ENCODE results near the gene TMEM176A. TPM values are rescaled to one million over a fixed set of nuclear protein-coding genes. Genes with fewer than 3 reads are reported as not detected.
"Not testable (repeated sequence)": the region's sequence is repeated elsewhere in the genome, so short reads cannot be mapped to it uniquely, and the experiment has no call there.

TMEM176A gene
- total RNA-seq, 2 donors from 2014 or later = 7.6 to 27.5 TPM

- Histone ChIP-seq H3K4me3 (no peak overlapping the region), H3K36me3 (replicated peaks in 1 of 2; ENCODE audit: insufficient read depth in 1 of 2, low read depth in 2 of 2) (no peaks in the 10 kb centered on the region), H3K9me3 (peaks cover 0 to 3% (median 0%) of the 10 kb centered on the region in 3 donors), H3K4me1 (peaks cover 4% of the 10 kb centered on the region), H3K27ac (no peak overlapping the region), H3K27me3 (no peaks in the 10 kb centered on the region)
- no peak for DNase-seq
- intact Hi-C loops (cut with DNase I) = no loop called here
- ATAC-seq = no peak
- TF ChIP-seq, protein P1, sequence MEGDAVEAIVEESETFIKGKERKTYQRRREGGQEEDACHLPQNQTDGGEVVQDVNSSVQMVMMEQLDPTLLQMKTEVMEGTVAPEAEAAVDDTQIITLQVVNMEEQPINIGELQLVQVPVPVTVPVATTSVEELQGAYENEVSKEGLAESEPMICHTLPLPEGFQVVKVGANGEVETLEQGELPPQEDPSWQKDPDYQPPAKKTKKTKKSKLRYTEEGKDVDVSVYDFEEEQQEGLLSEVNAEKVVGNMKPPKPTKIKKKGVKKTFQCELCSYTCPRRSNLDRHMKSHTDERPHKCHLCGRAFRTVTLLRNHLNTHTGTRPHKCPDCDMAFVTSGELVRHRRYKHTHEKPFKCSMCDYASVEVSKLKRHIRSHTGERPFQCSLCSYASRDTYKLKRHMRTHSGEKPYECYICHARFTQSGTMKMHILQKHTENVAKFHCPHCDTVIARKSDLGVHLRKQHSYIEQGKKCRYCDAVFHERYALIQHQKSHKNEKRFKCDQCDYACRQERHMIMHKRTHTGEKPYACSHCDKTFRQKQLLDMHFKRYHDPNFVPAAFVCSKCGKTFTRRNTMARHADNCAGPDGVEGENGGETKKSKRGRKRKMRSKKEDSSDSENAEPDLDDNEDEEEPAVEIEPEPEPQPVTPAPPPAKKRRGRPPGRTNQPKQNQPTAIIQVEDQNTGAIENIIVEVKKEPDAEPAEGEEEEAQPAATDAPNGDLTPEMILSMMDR (IDR thresholded peaks at IDR 0.05) = no peak
- TF ChIP-seq POLR2A (IDR thresholded peaks at IDR 0.05) = no peak
Observed at GRCh38 chr7:150766334-150766709, 34.2 kb upstream of the TMEM176A start.

DNA sequence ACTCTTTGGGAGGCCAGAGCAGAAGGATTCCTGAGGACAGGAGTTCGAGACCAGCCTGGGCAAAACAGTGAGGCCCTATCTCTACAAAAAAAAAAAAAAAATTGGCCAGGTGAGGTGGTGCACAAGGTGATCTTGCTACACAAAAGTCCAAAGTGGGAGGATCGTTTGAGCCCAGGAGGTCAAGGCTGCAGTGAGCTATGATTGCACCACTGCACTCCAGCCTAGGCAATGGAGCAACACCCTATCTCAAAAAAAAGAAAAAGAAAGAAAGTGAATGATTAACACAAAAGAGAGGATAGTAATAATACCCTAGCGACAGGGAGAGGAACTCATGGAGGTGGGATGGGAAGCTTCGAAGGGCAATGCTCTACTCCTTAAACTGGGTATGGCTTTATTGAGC is 30.8 kb upstream of the TMEM176A start:
- Histone ChIP-seq H3K4me3 (no peak overlapping the region), H3K9me3 (peaks cover 0 to 3% (median 0%) of the 10 kb centered on the region in 3 donors), H3K4me1 (peaks cover 4% of the 10 kb centered on the region), H3K27me3 (no peaks in the 10 kb centered on the region), H3K36me3 (replicated peaks in 1 of 2; ENCODE audit: insufficient read depth in 1 of 2, low read depth in 2 of 2) (no peaks in the 10 kb centered on the region), H3K27ac (no peak overlapping the region)
- no peak for TF ChIP-seq POLR2A (IDR thresholded peaks at IDR 0.05)
- TF ChIP-seq, protein P1 (IDR thresholded peaks at IDR 0.05) = no peak
- DNase-seq = no peak
- no peak for ATAC-seq
- intact Hi-C loops (cut with DNase I) = no loop called here
- WGBS, 2 donors = 71 to 74% methylated on average over 4 of the region's 4 CpGs

- intact Hi-C loops (cut with DNase I); H3K4me1 ChIP-seq; H3K9me3 ChIP-seq; H3K27ac ChIP-seq; DNase-seq; H3K4me3 ChIP-seq; H3K36me3 ChIP-seq (replicated peaks in 1 of 2; ENCODE audit: insufficient read depth in 1 of 2, low read depth in 2 of 2); ATAC-seq; H3K27me3 ChIP-seq: not testable (repeated sequence)
- WGBS, 2 donors = 80 to 85% methylated on average over 1 of the region's 1 CpG
Observed at GRCh38 chr7:150774131-150774530, 26.4 kb upstream of the TMEM176A start.

- H3K27me3 ChIP-seq = no peaks in the 10 kb centered on the region
- no peaks in the 10 kb centered on the region for H3K36me3 ChIP-seq (replicated peaks in 1 of 2; ENCODE audit: insufficient read depth in 1 of 2, low read depth in 2 of 2)
- TF ChIP-seq POLR2A (IDR thresholded peaks at IDR 0.05) = no peak
- TF ChIP-seq, protein P1 (IDR thresholded peaks at IDR 0.05) = no peak
- DNase-seq (no peak), ATAC-seq (no peak)
- WGBS, 2 donors = 40 to 43% methylated on average over 8 of the region's 8 CpGs
- H3K4me3 ChIP-seq = no peak overlapping the region
- no peaks in the 10 kb centered on the region for H3K9me3 ChIP-seq
- intact Hi-C loops (cut with DNase I) = no loop called here
- no peak overlapping the region for H3K27ac ChIP-seq
- H3K4me1 ChIP-seq = no peaks in the 10 kb centered on the region
Observed at GRCh38 chr7:150778014-150778737, 22.4 kb upstream of the TMEM176A start.

DNA sequence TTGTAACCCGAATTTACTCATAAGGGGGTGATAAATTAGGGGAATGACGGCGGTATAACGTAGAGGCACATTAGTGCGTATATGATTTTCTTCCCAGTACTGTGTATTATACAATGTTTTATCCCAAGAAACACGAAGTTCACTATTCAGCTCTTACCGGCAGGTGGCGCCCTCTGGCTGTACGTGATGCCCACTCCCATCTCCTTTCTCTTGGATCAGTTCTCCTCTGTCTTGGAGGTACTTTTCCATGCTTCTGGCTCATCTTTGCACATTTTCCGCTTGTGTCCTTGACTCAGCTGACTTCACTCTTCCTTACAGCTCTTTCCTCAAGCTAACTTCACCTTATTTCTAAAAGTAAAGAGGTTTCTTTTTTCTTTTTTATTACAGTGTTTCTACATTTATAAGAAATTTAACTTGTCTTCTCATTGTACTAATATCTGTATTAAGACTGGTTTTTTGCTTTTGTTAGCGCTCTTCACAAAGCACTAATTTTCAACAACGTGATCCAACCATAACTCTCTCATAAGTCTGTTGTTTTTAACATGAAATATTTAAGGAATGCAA is 21.7 kb upstream of the TMEM176A start:
- intact Hi-C loops (cut with DNase I) = no loop called here
- H3K4me3 ChIP-seq = no peak overlapping the region
- ATAC-seq (peak; percentile 71), DNase-seq (peak; percentile 78 to 89 (median 82))
- no peaks in the 10 kb centered on the region for H3K36me3 ChIP-seq (replicated peaks in 1 of 2; ENCODE audit: insufficient read depth in 1 of 2, low read depth in 2 of 2)
- no peaks in the 10 kb centered on the region for H3K4me1 ChIP-seq
- H3K27me3 ChIP-seq = no peaks in the 10 kb centered on the region
- H3K9me3 ChIP-seq = no peaks in the 10 kb centered on the region
- WGBS, 2 donors = 4 to 5% methylated on average over 12 of the region's 12 CpGs
- H3K27ac ChIP-seq = no peak overlapping the region
- TF ChIP-seq, protein P1 (IDR thresholded peaks at IDR 0.05) = peak; percentile 68 to 85 (median 78)
- no peak for TF ChIP-seq POLR2A (IDR thresholded peaks at IDR 0.05)

Data from body of pancreas (tissue), 4 donors.